ENCODE data around the gene ZBTB22.

Gene ZBTB22

DNA sequence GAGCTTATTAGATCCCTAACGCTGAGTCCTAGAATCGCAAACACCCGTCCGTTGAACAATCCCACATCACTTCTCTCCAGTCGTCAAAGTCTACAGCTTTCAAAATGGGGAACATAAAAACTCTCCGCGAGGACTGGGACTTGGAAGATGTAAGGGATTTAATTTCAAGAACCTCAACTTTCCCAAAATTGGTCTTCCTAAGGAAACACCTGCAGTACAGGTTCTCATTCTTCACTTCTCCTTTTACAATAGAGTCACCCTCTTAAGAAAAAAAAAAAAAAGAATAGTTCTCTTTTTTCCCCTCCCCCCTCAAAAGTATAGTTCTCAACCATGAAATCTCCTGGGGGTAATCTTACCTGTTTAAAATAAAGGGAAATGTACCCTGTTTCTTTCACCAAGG lies 6.6 kb upstream of the ZBTB22 start:
- ChIA-PET POLR2A (interaction anchor here (0.7 to 0.9 kb wide), 2 partner anchors 47 to 249 kb away, joined by 3 to 4 read pairs; partner anchors contain the start of gene HLA-DPB1), CTCF (interaction anchor here (1.3 to 1.5 kb wide), 3 partner anchors 14 to 102 kb away, joined by 3 to 4 read pairs (median 4); no protein-coding TSS in a partner anchor)
- TF ChIP-seq, protein P1, sequence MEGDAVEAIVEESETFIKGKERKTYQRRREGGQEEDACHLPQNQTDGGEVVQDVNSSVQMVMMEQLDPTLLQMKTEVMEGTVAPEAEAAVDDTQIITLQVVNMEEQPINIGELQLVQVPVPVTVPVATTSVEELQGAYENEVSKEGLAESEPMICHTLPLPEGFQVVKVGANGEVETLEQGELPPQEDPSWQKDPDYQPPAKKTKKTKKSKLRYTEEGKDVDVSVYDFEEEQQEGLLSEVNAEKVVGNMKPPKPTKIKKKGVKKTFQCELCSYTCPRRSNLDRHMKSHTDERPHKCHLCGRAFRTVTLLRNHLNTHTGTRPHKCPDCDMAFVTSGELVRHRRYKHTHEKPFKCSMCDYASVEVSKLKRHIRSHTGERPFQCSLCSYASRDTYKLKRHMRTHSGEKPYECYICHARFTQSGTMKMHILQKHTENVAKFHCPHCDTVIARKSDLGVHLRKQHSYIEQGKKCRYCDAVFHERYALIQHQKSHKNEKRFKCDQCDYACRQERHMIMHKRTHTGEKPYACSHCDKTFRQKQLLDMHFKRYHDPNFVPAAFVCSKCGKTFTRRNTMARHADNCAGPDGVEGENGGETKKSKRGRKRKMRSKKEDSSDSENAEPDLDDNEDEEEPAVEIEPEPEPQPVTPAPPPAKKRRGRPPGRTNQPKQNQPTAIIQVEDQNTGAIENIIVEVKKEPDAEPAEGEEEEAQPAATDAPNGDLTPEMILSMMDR (IDR thresholded peaks at IDR 0.05; ENCODE audit: control extremely low read depth, extremely low read depth, low read depth, missing control alignments): no peak
- DNase-seq (ENCODE audit: extremely low spot score): no peak

DNA sequence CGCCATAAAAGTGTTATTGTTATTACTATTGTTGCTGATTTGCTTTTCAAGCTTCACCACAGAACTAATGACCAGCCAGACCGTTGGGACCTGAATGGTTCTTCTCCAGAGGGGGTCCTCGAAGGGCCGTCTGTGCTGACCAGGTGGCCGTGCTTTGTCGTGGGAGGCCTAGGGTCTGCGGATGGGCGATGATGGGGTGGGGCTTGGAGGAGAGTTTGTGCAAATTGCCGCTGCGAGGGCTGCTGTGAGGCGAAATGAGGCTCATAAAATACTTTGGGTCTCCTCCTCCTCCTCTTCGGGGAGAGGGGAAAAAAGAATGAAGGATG lies 6.0 kb upstream of the ZBTB22 start:
- ChIA-PET CTCF (interaction anchor here (0.9 to 1.5 kb wide), 4 partner anchors 13 to 103 kb away, joined by 3 to 4 read pairs (median 4); no protein-coding TSS in a partner anchor), POLR2A (interaction anchor here (0.7 to 0.9 kb wide), 2 partner anchors 46 to 248 kb away, joined by 3 to 4 read pairs; partner anchors contain the start of gene HLA-DPB1)
- no peak for DNase-seq (ENCODE audit: extremely low spot score)
- TF ChIP-seq, protein P1 (IDR thresholded peaks at IDR 0.05; ENCODE audit: control extremely low read depth, extremely low read depth, low read depth, missing control alignments): no peak

DNA sequence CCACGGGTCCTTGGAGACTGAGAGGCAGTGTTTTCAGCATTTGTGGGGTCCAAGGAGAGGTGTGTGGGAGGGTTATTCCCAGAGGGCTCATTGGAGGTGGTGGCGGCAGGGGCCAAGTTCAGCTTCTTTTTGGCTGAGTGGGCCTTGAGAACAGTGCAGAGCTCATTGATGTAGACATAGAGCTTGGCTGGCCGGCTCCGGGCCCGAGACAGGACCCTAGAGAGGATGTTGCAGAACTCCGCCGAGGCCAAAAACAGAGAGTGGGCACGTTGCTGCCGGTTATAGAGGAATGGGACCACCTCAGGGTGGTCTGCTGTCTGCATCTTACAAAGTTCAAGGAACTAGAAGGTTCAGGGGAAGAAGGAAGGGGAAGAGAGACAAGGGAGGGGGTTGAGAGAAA lies 3.7 kb upstream of the ZBTB22 start:
- DNase-seq (ENCODE audit: extremely low spot score): no peak
- CTCF ChIA-PET: interaction anchor here (1.0 to 2.0 kb wide), 2 partner anchors 8 to 22 kb away, joined by 3 to 6 read pairs; partner anchors contain the start of gene RGL2
- POLR2A ChIA-PET: interaction anchor here (0.6 kb wide), 1 partner anchor 67 kb away, joined by 3 read pairs; no protein-coding TSS in a partner anchor
- TF ChIP-seq, protein P1 (IDR thresholded peaks at IDR 0.05; ENCODE audit: control extremely low read depth, extremely low read depth, low read depth, missing control alignments): no peak

DNA sequence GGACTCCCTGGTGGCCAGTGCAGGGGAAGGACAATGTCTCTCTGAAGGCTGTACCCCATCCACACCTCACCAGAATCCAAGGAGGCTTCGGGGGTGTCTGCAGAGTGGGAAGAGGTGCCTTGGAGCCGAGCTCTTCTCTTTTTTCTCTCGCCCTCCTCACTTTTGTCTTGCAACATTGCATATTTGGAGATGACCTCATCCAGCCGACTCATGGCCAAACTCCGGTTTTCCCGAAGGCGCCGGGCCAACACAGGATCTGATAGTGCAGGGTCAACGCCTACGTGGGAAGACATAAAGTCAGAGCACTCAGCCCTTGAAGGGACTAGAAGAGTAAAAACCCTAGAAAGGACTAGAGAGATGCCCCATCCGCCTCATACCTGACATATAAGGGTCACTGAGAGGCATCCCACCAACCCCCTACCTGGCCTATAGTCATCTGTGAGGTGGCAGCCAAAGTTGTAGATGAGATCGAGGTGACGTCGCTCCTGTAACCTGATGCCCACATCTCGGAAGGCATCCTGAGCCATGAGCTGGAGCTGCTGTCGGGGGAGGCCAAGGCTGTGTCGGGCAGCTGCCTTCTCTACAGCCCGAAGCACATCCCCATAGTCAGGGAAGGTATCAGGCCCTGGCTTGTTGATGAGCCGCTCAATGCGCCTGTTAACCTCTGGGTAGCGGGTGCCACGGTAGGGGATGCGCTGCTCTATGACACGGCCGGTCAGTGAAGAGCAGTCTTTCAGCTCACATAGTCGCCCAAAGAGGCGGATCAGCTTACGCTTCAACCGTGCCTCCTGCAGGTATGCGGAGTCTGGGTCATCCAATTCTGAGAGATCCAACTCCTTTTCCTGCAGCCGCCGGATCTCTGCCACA lies 3.0 kb upstream of the ZBTB22 start:
- POLR2A ChIA-PET: interaction anchor here (0.6 kb wide), 1 partner anchor 67 kb away, joined by 3 read pairs; no protein-coding TSS in a partner anchor
- CTCF ChIA-PET: interaction anchor here (1.0 to 2.0 kb wide), 2 partner anchors 8 to 22 kb away, joined by 3 to 6 read pairs; partner anchors contain the start of gene RGL2
- TF ChIP-seq, protein P1 (IDR thresholded peaks at IDR 0.05; ENCODE audit: control extremely low read depth, extremely low read depth, low read depth, missing control alignments): no peak
- no peak for DNase-seq (ENCODE audit: extremely low spot score)

DNA sequence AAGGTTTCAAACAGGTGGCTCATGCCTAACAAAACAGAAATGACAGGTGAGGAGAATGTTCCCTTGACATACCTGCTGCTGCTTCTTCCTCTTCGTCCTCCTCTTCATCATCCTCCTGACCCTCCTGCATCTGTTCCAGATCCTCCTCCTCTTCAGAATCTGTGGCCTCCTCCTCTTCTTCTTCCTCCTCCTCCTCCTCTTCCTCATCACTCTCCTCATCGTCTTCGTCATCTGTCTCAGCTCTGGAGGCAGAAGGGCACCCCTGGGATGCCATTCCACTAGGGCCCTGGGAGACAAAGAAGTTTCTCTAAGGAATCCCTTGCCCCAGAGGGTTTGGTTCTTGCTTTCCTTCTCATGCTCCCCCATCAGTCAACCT lies 2.4 kb upstream of the ZBTB22 start:
- DNase-seq (ENCODE audit: extremely low spot score): no peak
- CTCF ChIA-PET: interaction anchor here (2.0 kb wide), 1 partner anchor 21 kb away, joined by 6 read pairs; the partner anchor contains the start of gene RGL2
- POLR2A ChIA-PET: no interaction called here
- TF ChIP-seq, protein P1 (IDR thresholded peaks at IDR 0.05; ENCODE audit: control extremely low read depth, extremely low read depth, low read depth, missing control alignments): no peak

DNA sequence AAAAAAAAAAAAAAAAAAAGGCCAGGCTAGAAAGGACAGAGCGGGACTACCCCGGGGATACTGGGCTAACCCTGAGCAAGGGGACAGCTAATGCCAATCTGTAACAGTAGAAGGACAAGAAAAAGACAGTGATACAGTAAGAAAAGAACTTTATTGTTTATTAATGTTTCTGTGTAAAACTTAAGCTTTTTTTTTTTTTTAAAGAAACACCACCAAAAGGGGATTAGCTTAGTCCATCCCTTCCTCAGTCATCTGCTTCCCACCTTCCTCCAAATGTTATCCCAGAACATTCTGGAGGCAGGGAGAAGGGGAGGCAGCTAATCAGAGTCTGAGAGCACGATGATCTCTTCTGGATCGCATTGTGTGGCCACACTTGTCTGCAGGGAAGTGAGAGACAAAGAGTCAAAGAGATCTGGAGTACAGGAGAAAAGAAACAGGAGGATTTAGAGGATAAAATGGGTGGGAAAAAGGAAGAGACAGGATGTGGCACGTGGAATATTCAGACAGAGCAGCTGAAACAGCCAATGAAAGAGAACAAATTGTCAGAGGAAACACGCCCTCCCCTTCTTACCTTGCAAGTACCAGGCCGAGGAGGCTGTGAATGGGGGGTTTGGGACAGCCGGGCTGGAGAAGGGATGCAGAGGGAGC lies 1.0 kb upstream of the ZBTB22 start:
- no peak for DNase-seq (ENCODE audit: extremely low spot score)
- CTCF ChIA-PET: interaction anchor here (0.8 to 3.3 kb wide), 7 partner anchors 13 to 208 kb away, joined by 3 to 13 read pairs (median 4); partner anchors contain the start of genes B3GALT4 and RGL2
- POLR2A ChIA-PET: interaction anchor here (0.6 to 1.6 kb wide), 8 partner anchors 18 to 243 kb away, joined by 3 to 17 read pairs (median 6); partner anchors contain the start of genes B3GALT4, HLA-DPB1, RGL2 and RPS18
- TF ChIP-seq, protein P1 (IDR thresholded peaks at IDR 0.05; ENCODE audit: control extremely low read depth, extremely low read depth, low read depth, missing control alignments): no peak

All from GM10248 (cell line).